ENCODE measurements around the gene RAB44. TPM values are rescaled to one million over a fixed set of nuclear protein-coding genes. Genes with fewer than 3 reads are reported as not detected.

RAB44 gene
- total and polyA plus RNA-seq, 2 of the 4 experiments (the other 2 are of a cell fraction) = 0.03 TPM; not detected in 1

GRCh38 chr6:36691011-36691410, 6.6 kb upstream of the RAB44 start:
- Histone ChIP-seq H3K4ac (ENCODE audit: low read depth, low read length) (no peak overlapping the region), H3K27me3 (ENCODE audit: control insufficient read depth, insufficient read depth, low read length) (no peaks in the 10 kb centered on the region; the same call in 1 of the 2 replicates), H2AFZ (replicated peaks; ENCODE audit: low read length, poor library complexity) (no peak overlapping the region), H4K20me1 (ENCODE audit: insufficient read depth, low read length) (peaks cover 40% of the 10 kb centered on the region), H2AK5ac (ENCODE audit: low read depth, low read length) (no peak overlapping the region), H3K14ac (replicated peaks; ENCODE audit: low read depth, low read length) (no peak overlapping the region), H4K5ac (ENCODE audit: low read depth, low read length) (no peak overlapping the region), H3K9me1 (ENCODE audit: insufficient read depth, low read length) (no peaks in the 10 kb centered on the region), H2AK9ac (replicated peaks; ENCODE audit: low read depth, low read length, poor library complexity) (no peak overlapping the region), H3K56ac (ENCODE audit: extremely low read depth, insufficient read depth, low read length) (no peak overlapping the region), H2BK20ac (ENCODE audit: low read depth, low read length) (no peak overlapping the region), H2BK120ac (ENCODE audit: low read depth, low read length) (no peak overlapping the region), H3K23ac (ENCODE audit: low read depth, low read length) (no peak overlapping the region), H3K4me2 (ENCODE audit: low read depth, low read length) (no peak overlapping the region), H2BK15ac (ENCODE audit: low read depth, low read length) (no peak overlapping the region), H3K27ac (ENCODE audit: insufficient read depth, low read length) (no peak overlapping the region), H3K9me3 (ENCODE audit: control insufficient read depth, insufficient read depth, low read length) (no peaks in the 10 kb centered on the region), H3K4me3 (ENCODE audit: insufficient read depth, low read depth, low read length) (no peak overlapping the region), H3K36me3 (ENCODE audit: control insufficient read depth, insufficient read depth, low read length) (peaks cover 15% of the 10 kb centered on the region), H2BK5ac (ENCODE audit: low read depth, low read length, poor library complexity, severe bottlenecking) (no peak overlapping the region), H4K91ac (ENCODE audit: insufficient read depth, low read depth, low read length) (no peak overlapping the region), H3K9ac (ENCODE audit: low read depth, low read length) (no peak overlapping the region), H4K8ac (ENCODE audit: low read depth in 2 of 2, low read length in 2 of 2) (no peak overlapping the region), H3K4me1 (ENCODE audit: control insufficient read depth, insufficient read depth, low read length) (no peaks in the 10 kb centered on the region), H3K79me1 (ENCODE audit: low read depth in 1 of 2, low read length in 2 of 2) (peaks cover 0 to 11% of the 10 kb centered on the region in 2 experiments; a peak in 2 of 4 replicates), H3K18ac (ENCODE audit: low read depth, low read length) (no peak overlapping the region)
- TF ChIP-seq NFE2L2 (IDR thresholded peaks at IDR 0.05; ENCODE audit: low read depth, low read length) = no peak
- no peak for TF ChIP-seq SMC3 (IDR thresholded peaks at IDR 0.05; ENCODE audit: low read depth, low read length)
- no peak for TF ChIP-seq CEBPB (IDR thresholded peaks at IDR 0.05; ENCODE audit: low read depth, low read length)
- TF ChIP-seq RCOR1 (IDR thresholded peaks at IDR 0.05; ENCODE audit: insufficient replicate concordance, low read length) = no peak
- no peak for TF ChIP-seq CHD1 (IDR thresholded peaks at IDR 0.05; ENCODE audit: low read depth, low read length)
- no peak for TF ChIP-seq MXI1 (IDR thresholded peaks at IDR 0.05; ENCODE audit: borderline replicate concordance, low read depth, low read length)
- no peak for TF ChIP-seq MAZ (IDR thresholded peaks at IDR 0.05; ENCODE audit: borderline replicate concordance, low read depth, low read length)
- no peak for TF ChIP-seq RAD21 (IDR thresholded peaks at IDR 0.05; ENCODE audit: low read length)
- TF ChIP-seq POLR2A (IDR thresholded peaks at IDR 0.05; ENCODE audit: low read depth, low read length) = no peak
- TF ChIP-seq RFX5 (IDR thresholded peaks at IDR 0.05; ENCODE audit: low read depth, low read length) = no peak
- no peak for TF ChIP-seq FOS (IDR thresholded peaks at IDR 0.05; ENCODE audit: low read depth, low read length)
- no peak for TF ChIP-seq MAFK (IDR thresholded peaks at IDR 0.05; ENCODE audit: low read depth, low read length)
- TF ChIP-seq ELK1 (IDR thresholded peaks at IDR 0.05; ENCODE audit: borderline replicate concordance, low read depth, low read length) = no peak
- no peak for TF ChIP-seq BHLHE40 (IDR thresholded peaks at IDR 0.05; ENCODE audit: low read depth, low read length)
- TF ChIP-seq CTCF (conservative IDR thresholded peaks at IDR 0.05; ENCODE audit: low read depth, low read length) = no peak
- no peak for TF ChIP-seq USF2 (IDR thresholded peaks at IDR 0.05; ENCODE audit: low read depth, low read length)
- POLR2A ChIA-PET (ENCODE audit: unreplicated experiment) = interaction anchor here (0.6 kb wide), 1 partner anchor 87 kb away, joined by 4 read pairs; no protein-coding TSS in a partner anchor
- no TSS peak for BruUV-seq (replicated peaks)
- ATAC-seq (ENCODE audit: low read depth) (no peak), DNase-seq (no peak)
- WGBS, 2 experiments (ENCODE audit: extremely low coverage in 2 of 2, insufficient read length in 1 of 2) = no CpG with 5 or more reads among the region's 4 CpGs
- dilution Hi-C loops (cut with HindIII; ENCODE audit: low sequenced_read_pairs, unreplicated experiment) = no loop called here
- intact Hi-C loops (cut with micrococcal nuclease) = no loop called here
- CTCF ChIA-PET = interaction anchor here (1.2 kb wide), 1 partner anchor 67 kb away, joined by 3 read pairs; no protein-coding TSS in a partner anchor
- in situ Hi-C loops (cut with MboI; ENCODE audit: low sequenced_read_pairs) = no loop called here

All from IMR-90 (cell line).